Neural cell (in vitro differentiated cells): ENCODE data around the gene ZDHHC3.

ENCODE experiments used
- CTCF ChIP-seq: fragments of 450-650 bp; IDR thresholded peaks from 2 replicates; pipeline ENCODE4 v1.5.1; 2014; ENCODE audit warnings: antibody characterized with exemption, mild to moderate bottlenecking, moderate library complexity; ENCODE audit not compliant: poor library complexity, severe bottlenecking
- EP300 ChIP-seq: fragments of 450-650 bp; conservative IDR thresholded peaks from 2 replicates; pipeline ENCODE4 v1.6.1; 2014; ENCODE audit warnings: antibody characterized with exemption, mild to moderate bottlenecking, moderate library complexity; ENCODE audit not compliant: poor library complexity, severe bottlenecking
- EZH2 ChIP-seq: fragments of 200-600, 300-800 bp; shearing (Covaris generic), sonication (generic); IDR thresholded peaks from 2 replicates; pipeline ENCODE4 v1.6.1; 2014; ENCODE audit warnings: antibody characterized with exemption, low read length, borderline replicate concordance, mild to moderate bottlenecking; ENCODE audit not compliant: insufficient read depth, poor library complexity, severe bottlenecking
- MXI1 ChIP-seq: fragments of 450-650 bp; conservative IDR thresholded peaks from 2 replicates; pipeline ENCODE4 v1.6.1; 2014; ENCODE audit warnings: antibody characterized with exemption, mild to moderate bottlenecking; ENCODE audit not compliant: poor library complexity, severe bottlenecking
- POLR2AphosphoS5 ChIP-seq: IDR thresholded peaks from 2 replicates; pipeline ENCODE4 v1.6.1; 2012
- RAD21 ChIP-seq: fragments of 450-650 bp; conservative IDR thresholded peaks from 2 replicates; pipeline ENCODE4 v1.6.1; 2014; ENCODE audit warnings: antibody characterized with exemption, mild to moderate bottlenecking, moderate library complexity
- REST ChIP-seq: IDR thresholded peaks from 2 replicates; pipeline ENCODE4 v1.6.1; 2012; ENCODE audit warnings: borderline replicate concordance
- SMC3 ChIP-seq: fragments of 450-650 bp; conservative IDR thresholded peaks from 2 replicates; pipeline ENCODE4 v1.6.1; 2014; ENCODE audit warnings: antibody characterized with exemption, mild to moderate bottlenecking, moderate library complexity; ENCODE audit not compliant: poor library complexity
- TAF1 ChIP-seq: IDR thresholded peaks from 2 replicates; pipeline ENCODE4 v1.6.1; 2012; ENCODE audit warnings: low read depth

GRCh38 chr3:45008117-45008516, 32.1 kb upstream of the ZDHHC3 start:
- TF ChIP-seq CTCF, result no peak
- no peak for TF ChIP-seq SMC3
- TF ChIP-seq EP300, result no peak
- no peak for TF ChIP-seq POLR2AphosphoS5
- no peak for TF ChIP-seq RAD21
- no peak for TF ChIP-seq EZH2
- no peak for TF ChIP-seq TAF1
- no peak for TF ChIP-seq REST
- no peak for TF ChIP-seq MXI1
